PC-9 (cell line): ENCODE data around the gene SEMA3E. TPM values are rescaled to one million over a fixed set of nuclear protein-coding genes. Genes with fewer than 3 reads are reported as not detected.
A peak's percentile ranks its signal among the peaks of the same experiment; 100 is the strongest.

ENCODE experiments used
- BruUV-seq: library from RNA; stranded (reverse); fragments of 400-500 nt; replicated peaks from 2 replicates; lab custom pipeline; 2021; lab: Mats Ljungman, UMichigan
- CTCF ChIA-PET: fragments of 300-600 bp; sonication (Branson Sonifier 250); formaldehyde crosslinking; loops from one replicate; lab custom pipeline; 2022; ENCODE audit warnings: antibody characterized with exemption; lab: Charles Lee
- POLR2A ChIA-PET: fragments of 300-600 bp; sonication (Branson Sonifier 250); formaldehyde crosslinking; loops from one replicate; lab custom pipeline; 2022; ENCODE audit warnings: antibody characterized with exemption; ENCODE audit not compliant: unreplicated experiment; lab: Charles Lee
- DNase-seq, 2 experiments: peaks; one replicate each; pipeline versions ENCODE4 v3.0.0 to v3.0.0-alpha.2; 2015 to 2022; ENCODE audit warnings: mixed read lengths in 1 of 2
- H2AFZ ChIP-seq: fragments of 200-600 bp; sonication (generic); 2 replicates; pipeline ENCODE4 v1.8.1; 2017; ENCODE audit warnings: antibody characterized with exemption
- H3F3A ChIP-seq: fragments of 200-600 bp; sonication (generic); 2 replicates; pipeline ENCODE4 v1.8.1; 2017; ENCODE audit warnings: antibody characterized with exemption, mild to moderate bottlenecking, low read depth; ENCODE audit not compliant: insufficient read depth
- H3K27ac ChIP-seq: fragments of 200-600 bp; sonication (generic); 2 replicates; pipeline ENCODE4 v1.6.1; 2016; ENCODE audit warnings: mixed run types
- H3K27me3 ChIP-seq: fragments of 200-600 bp; sonication (generic); 2 replicates; pipeline ENCODE4 v1.6.1; 2016; ENCODE audit warnings: low read depth, mixed run types; ENCODE audit not compliant: insufficient read depth
- H3K36me3 ChIP-seq: fragments of 200-600 bp; sonication (generic); 2 replicates; pipeline ENCODE4 v1.6.1; 2016; ENCODE audit warnings: low read depth, mixed run types
- H3K4me1 ChIP-seq: fragments of 200-600 bp; sonication (generic); replicated peaks from 2 replicates; pipeline ENCODE4 v1.6.1; 2016; ENCODE audit warnings: mixed run types; ENCODE audit not compliant: insufficient read depth
- H3K4me2 ChIP-seq: fragments of 200-600 bp; sonication (generic); 2 replicates; pipeline ENCODE4 v1.6.1; 2017; ENCODE audit warnings: mixed run types
- H3K4me3 ChIP-seq: fragments of 200-600 bp; sonication (generic); 2 replicates; pipeline ENCODE4 v1.6.1; 2016; ENCODE audit warnings: mixed run types
- H3K79me2 ChIP-seq: fragments of 200-600 bp; sonication (generic); 2 replicates; pipeline ENCODE4 v1.6.1; 2017; ENCODE audit warnings: low read depth, mixed run types
- H3K9me2 ChIP-seq: fragments of 200-600 bp; sonication (generic); 2 replicates; pipeline ENCODE4 v1.8.1; 2017; ENCODE audit warnings: mild to moderate bottlenecking; ENCODE audit not compliant: insufficient read depth
- H3K9me3 ChIP-seq: fragments of 200-600 bp; sonication (generic); 2 replicates; pipeline ENCODE4 v1.8.1; 2016; ENCODE audit warnings: low read depth; ENCODE audit not compliant: insufficient read depth
- H4K20me1 ChIP-seq: fragments of 200-600 bp; sonication (generic); 2 replicates; pipeline ENCODE4 v1.8.1; 2017; ENCODE audit not compliant: insufficient read depth
- EZH2 ChIP-seq: fragments of 200-600 bp; sonication (generic); IDR thresholded peaks from 2 replicates; pipeline ENCODE4 v1.8.0; 2017; ENCODE audit warnings: antibody characterized with exemption, low read depth
- intact Hi-C: fragments of 100-400 bp; cut with micrococcal nuclease; formaldehyde crosslinking; loops from one replicate; pipeline ENCODE4 v1.10.0; 2022; ENCODE audit not compliant: unreplicated experiment
- total RNA-seq: library from RNA; stranded (reverse); gene quantifications from 2 replicates; pipeline ENCODE4 v1.2.3, GENCODE V29; 2021
- TF ChIP-seq, protein P1 (sequence below): fragments of 200-600 bp; sonication (generic); conservative IDR thresholded peaks from 2 replicates; pipeline ENCODE4 v1.6.1; 2017; ENCODE audit warnings: mixed run types, antibody characterized with exemption, mild to moderate bottlenecking, moderate library complexity

SEMA3E gene
- total RNA-seq, 1 experiment from 2014 or later = 2.1 TPM

DNA sequence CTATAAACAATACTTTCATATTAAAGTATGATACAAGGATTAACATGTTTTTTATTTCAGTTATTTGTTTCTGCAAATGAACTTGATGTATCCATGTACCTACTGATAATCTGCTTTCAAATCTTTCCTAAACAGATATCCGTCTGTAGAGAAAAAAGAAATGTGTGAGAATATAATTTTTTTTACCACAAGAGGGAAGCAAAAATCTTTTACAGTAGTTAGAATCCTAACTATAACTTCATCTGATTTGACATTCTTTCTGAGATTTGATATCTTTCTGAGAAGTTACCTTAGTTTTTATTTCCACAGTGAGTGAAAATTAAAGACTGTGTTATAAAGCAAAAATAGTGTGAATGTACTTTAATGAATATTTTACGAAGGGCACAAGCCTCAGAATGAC is 282.3 kb downstream of the SEMA3E start:
- Histone ChIP-seq H3K4me2 (no peak overlapping the region), H3K79me2 (no peaks in the 10 kb centered on the region), H3K36me3 (no peaks in the 10 kb centered on the region), H2AFZ (no peak overlapping the region), H3K9me3 (no peaks in the 10 kb centered on the region), H3F3A (no peaks in the 10 kb centered on the region), H3K9me2 (no peaks in the 10 kb centered on the region), H3K27ac (no peak overlapping the region), H4K20me1 (no peaks in the 10 kb centered on the region), H3K4me1 (no peaks in the 10 kb centered on the region), H3K4me3 (no peak overlapping the region), H3K27me3 (no peaks in the 10 kb centered on the region)
- POLR2A ChIA-PET = no interaction called here
- BruUV-seq = no TSS peak
- intact Hi-C loops = loop anchor here (1.0 to 2.0 kb wide), 2 partner anchors 290 to 1656 kb away; no protein-coding TSS in a partner anchor
- no peak for TF ChIP-seq EZH2
- TF ChIP-seq, protein P1, sequence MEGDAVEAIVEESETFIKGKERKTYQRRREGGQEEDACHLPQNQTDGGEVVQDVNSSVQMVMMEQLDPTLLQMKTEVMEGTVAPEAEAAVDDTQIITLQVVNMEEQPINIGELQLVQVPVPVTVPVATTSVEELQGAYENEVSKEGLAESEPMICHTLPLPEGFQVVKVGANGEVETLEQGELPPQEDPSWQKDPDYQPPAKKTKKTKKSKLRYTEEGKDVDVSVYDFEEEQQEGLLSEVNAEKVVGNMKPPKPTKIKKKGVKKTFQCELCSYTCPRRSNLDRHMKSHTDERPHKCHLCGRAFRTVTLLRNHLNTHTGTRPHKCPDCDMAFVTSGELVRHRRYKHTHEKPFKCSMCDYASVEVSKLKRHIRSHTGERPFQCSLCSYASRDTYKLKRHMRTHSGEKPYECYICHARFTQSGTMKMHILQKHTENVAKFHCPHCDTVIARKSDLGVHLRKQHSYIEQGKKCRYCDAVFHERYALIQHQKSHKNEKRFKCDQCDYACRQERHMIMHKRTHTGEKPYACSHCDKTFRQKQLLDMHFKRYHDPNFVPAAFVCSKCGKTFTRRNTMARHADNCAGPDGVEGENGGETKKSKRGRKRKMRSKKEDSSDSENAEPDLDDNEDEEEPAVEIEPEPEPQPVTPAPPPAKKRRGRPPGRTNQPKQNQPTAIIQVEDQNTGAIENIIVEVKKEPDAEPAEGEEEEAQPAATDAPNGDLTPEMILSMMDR = peak; percentile 52
- no peak for DNase-seq
- CTCF ChIA-PET = no interaction called here

- H3K4me2 ChIP-seq = no peak overlapping the region
- POLR2A ChIA-PET = no interaction called here
- no peaks in the 10 kb centered on the region for H3F3A ChIP-seq
- CTCF ChIA-PET = no interaction called here
- H3K27ac ChIP-seq = no peak overlapping the region
- H3K79me2 ChIP-seq = no peaks in the 10 kb centered on the region
- no TSS peak for BruUV-seq
- H3K4me1 ChIP-seq = no peaks in the 10 kb centered on the region
- intact Hi-C loops = loop anchor here (1.0 to 2.0 kb wide), 3 partner anchors 291 to 1657 kb away; no protein-coding TSS in a partner anchor
- no peaks in the 10 kb centered on the region for H3K9me3 ChIP-seq
- no peaks in the 10 kb centered on the region for H4K20me1 ChIP-seq
- H2AFZ ChIP-seq = no peak overlapping the region
- TF ChIP-seq, protein P1 = peak; percentile 35; the same call in 1 of the 2 replicates
- TF ChIP-seq EZH2 = no peak
- H3K9me2 ChIP-seq = no peaks in the 10 kb centered on the region
- no peaks in the 10 kb centered on the region for H3K36me3 ChIP-seq
- no peaks in the 10 kb centered on the region for H3K27me3 ChIP-seq
- H3K4me3 ChIP-seq = no peak overlapping the region
- no peak for DNase-seq
These were observed 283.2 kb downstream of the SEMA3E start for GRCh38 chr7:83365746-83366145.

DNA sequence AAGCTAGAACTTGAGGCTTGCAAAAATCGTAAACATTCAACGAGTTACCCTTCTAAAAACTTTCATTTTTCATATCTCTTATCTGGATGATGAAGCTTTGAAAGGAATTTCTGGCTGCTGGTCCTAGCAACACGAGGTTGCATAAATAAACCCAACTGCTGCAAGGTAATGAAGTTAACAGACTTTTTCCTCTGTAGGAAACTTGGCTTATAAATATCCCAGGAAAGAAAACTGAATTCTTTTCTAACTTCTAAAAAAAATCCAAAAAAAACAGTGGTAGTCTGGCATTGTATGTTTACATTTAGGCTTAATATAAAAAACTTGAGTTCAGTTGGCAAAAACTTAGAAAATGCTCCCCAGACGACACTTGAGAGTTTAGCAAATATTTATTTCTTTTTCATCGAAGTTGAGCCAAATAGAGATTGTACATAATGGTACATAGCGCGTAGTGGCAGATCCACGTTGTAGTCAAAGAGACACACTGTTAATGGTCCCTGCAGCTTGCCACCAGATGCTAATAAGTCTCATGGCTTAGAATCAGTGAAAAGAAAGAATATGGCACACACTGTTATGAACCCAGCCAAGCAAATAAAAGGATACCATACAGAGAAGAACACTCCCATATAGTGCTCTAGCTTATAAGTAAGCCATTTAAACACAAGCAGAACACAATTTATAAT is 285.9 kb downstream of the SEMA3E start:
- H3K9me3 ChIP-seq = no peaks in the 10 kb centered on the region
- H3K36me3 ChIP-seq = no peaks in the 10 kb centered on the region
- no peak overlapping the region for H3K27ac ChIP-seq
- no peaks in the 10 kb centered on the region for H3K4me1 ChIP-seq
- intact Hi-C loops = no loop called here
- no peak overlapping the region for H2AFZ ChIP-seq
- no peak for DNase-seq
- POLR2A ChIA-PET = no interaction called here
- H3K27me3 ChIP-seq = no peaks in the 10 kb centered on the region
- no peaks in the 10 kb centered on the region for H4K20me1 ChIP-seq
- CTCF ChIA-PET = no interaction called here
- no peaks in the 10 kb centered on the region for H3K9me2 ChIP-seq
- no peak overlapping the region for H3K4me2 ChIP-seq
- H3K4me3 ChIP-seq = no peak overlapping the region
- no peaks in the 10 kb centered on the region for H3F3A ChIP-seq
- no peaks in the 10 kb centered on the region for H3K79me2 ChIP-seq
- no peak for TF ChIP-seq EZH2
- TF ChIP-seq, protein P1 = no peak
- BruUV-seq = no TSS peak
